Breast epithelium (tissue), 3 donors: ENCODE results near the gene PBX4.

Experiments used
- POLR2A ChIP-seq: fragments of 450-650 bp; IDR thresholded peaks from one replicate; pipeline ENCODE4 v1.6.1; 2016; ENCODE audit warnings: antibody characterized with exemption, mild to moderate bottlenecking, moderate library complexity
- POLR2AphosphoS5 ChIP-seq, 3 donors: sonication (generic); formaldehyde crosslinking; IDR thresholded peaks; one replicate each; pipeline ENCODE4 v1.6.1; 2017; ENCODE audit warnings: antibody characterized with exemption in 3 of 3
- TF ChIP-seq, protein P1 (sequence below), 3 donors: fragments of 450-650 bp; IDR thresholded peaks; one replicate each; pipeline ENCODE4 v1.5.1; 2016 to 2017; ENCODE audit warnings: antibody characterized with exemption in 3 of 3, mild to moderate bottlenecking in 3 of 3, moderate library complexity in 3 of 3

GRCh38 chr19:19615086-19615485 lies 3.4 kb downstream of the PBX4 start:
- TF ChIP-seq, protein P1, sequence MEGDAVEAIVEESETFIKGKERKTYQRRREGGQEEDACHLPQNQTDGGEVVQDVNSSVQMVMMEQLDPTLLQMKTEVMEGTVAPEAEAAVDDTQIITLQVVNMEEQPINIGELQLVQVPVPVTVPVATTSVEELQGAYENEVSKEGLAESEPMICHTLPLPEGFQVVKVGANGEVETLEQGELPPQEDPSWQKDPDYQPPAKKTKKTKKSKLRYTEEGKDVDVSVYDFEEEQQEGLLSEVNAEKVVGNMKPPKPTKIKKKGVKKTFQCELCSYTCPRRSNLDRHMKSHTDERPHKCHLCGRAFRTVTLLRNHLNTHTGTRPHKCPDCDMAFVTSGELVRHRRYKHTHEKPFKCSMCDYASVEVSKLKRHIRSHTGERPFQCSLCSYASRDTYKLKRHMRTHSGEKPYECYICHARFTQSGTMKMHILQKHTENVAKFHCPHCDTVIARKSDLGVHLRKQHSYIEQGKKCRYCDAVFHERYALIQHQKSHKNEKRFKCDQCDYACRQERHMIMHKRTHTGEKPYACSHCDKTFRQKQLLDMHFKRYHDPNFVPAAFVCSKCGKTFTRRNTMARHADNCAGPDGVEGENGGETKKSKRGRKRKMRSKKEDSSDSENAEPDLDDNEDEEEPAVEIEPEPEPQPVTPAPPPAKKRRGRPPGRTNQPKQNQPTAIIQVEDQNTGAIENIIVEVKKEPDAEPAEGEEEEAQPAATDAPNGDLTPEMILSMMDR (IDR thresholded peaks at IDR 0.05) = no peak
- TF ChIP-seq POLR2A (no peak), POLR2AphosphoS5 (IDR thresholded peaks at IDR 0.05) (no peak)
